Stimulated activated CD4-positive, alpha-beta T cell treated with anti-CD3 and anti-CD28 coated beads, TNF-alpha, amount 100 ng/mL, for 1 hour (primary cell): ENCODE data around the gene DHX30.
A peak's percentile ranks its signal among the peaks of the same experiment; 100 is the strongest.
"Not testable (repeated sequence)": the region's sequence is repeated elsewhere in the genome, so short reads cannot be mapped to it uniquely, and the experiment has no call there.

Source experiments
- DNase-seq, 3 donors: peaks; one replicate each; pipeline ENCODE4 v3.0.0-alpha.2; 2020; ENCODE audit warnings: low read depth in 3 of 3, low spot score in 1 of 3

The DHX30 gene

GRCh38 chr3:47802734-47803479, at the start of gene DHX30:
Gene DHX30, plus strand, starts transcription at chr3:47803138. Its CDS starts 7,546 bp downstream, at chr3:47810684.
- DNase-seq: peak; percentile 42 to 78 (median 66)

- DNase-seq: no peak
Measured at GRCh38 chr3:47758261-47759025, 44.5 kb upstream of the DHX30 start.

- DNase-seq: not testable (repeated sequence)
Measured at GRCh38 chr3:47760207-47760606, 42.7 kb upstream of the DHX30 start.

GRCh38 chr3:47761046-47761445, 41.9 kb upstream of the DHX30 start:
- DNase-seq: no peak

GRCh38 chr3:47762233-47762632, 40.7 kb upstream of the DHX30 start:
- DNase-seq: no peak

GRCh38 chr3:47766186-47766585, 36.8 kb upstream of the DHX30 start:
- no peak for DNase-seq

- DNase-seq: no peak
Measured at GRCh38 chr3:47772047-47772446, 30.9 kb upstream of the DHX30 start.

GRCh38 chr3:47772788-47773187, 30.1 kb upstream of the DHX30 start:
- no peak for DNase-seq

GRCh38 chr3:47778746-47779145, 24.2 kb upstream of the DHX30 start:
- no peak for DNase-seq

- DNase-seq: peak in 1 of 3 donors; percentile 51
Measured at GRCh38 chr3:47780741-47781684, 21.9 kb upstream of the DHX30 start.

- peak; percentile 91 to 94 (median 91) for DNase-seq
Measured at GRCh38 chr3:47781685-47782445, 21.1 kb upstream of the DHX30 start, which contains the start of gene SMARCC1. Gene SMARCC1, minus strand, starts transcription at chr3:47781893. Its CDS starts 96 bp downstream, at chr3:47781797.

GRCh38 chr3:47782446-47783308, 20.3 kb upstream of the DHX30 start:
- DNase-seq: no peak

GRCh38 chr3:47783673-47784072, 19.3 kb upstream of the DHX30 start:
- no peak for DNase-seq

- no peak for DNase-seq
Measured at GRCh38 chr3:47791193-47791855, 11.6 kb upstream of the DHX30 start.

- no peak for DNase-seq
Measured at GRCh38 chr3:47792699-47793098, 10.2 kb upstream of the DHX30 start.

- no peak for DNase-seq
Measured at GRCh38 chr3:47794544-47794943, 8.4 kb upstream of the DHX30 start.

- DNase-seq: no peak
Measured at GRCh38 chr3:47799733-47800132, 3.2 kb upstream of the DHX30 start.

- DNase-seq: no peak
Measured at GRCh38 chr3:47803480-47804025, 615 bp downstream of the DHX30 start.

- DNase-seq: no peak
Measured at GRCh38 chr3:47804577-47804976, 1.6 kb downstream of the DHX30 start.
